GM12878 (cell line): Measurements from ENCODE around the gene RASSF8. TPM values are rescaled to one million over a fixed set of nuclear protein-coding genes. Genes with fewer than 3 reads are reported as not detected.

ENCODE experiments used
- ATAC-seq: fragments of 200-7000 bp; cut with Tn5 transposase; 3 replicates; pipeline ENCODE4 v1.9.1; 2020; ENCODE audit warnings: mild to moderate bottlenecking, moderate library complexity
- BruUV-seq: library from RNA; stranded (reverse); fragments of 400-500 nt; replicated peaks from 2 replicates; lab custom pipeline; 2021; lab: Mats Ljungman, UMichigan
- CTCF ChIA-PET: fragments of 300-600 bp; sonication (Branson Sonifier 250); formaldehyde crosslinking; extraction: SDS; loops from one replicate; lab custom pipeline; 2021; ENCODE audit warnings: inconsistent platforms; lab: Yijun Ruan, JAX
- POLR2A ChIA-PET: fragments of 350-600 bp; formaldehyde crosslinking; extraction: SDS; loops from one replicate; lab custom pipeline; 2021; ENCODE audit warnings: inconsistent platforms; lab: Charles Lee
- RAD21 ChIA-PET: fragments of 300-600 bp; sonication (Branson Sonifier 250); formaldehyde crosslinking; loops from one replicate; lab custom pipeline; 2023; ENCODE audit warnings: antibody characterized with exemption; ENCODE audit not compliant: unreplicated experiment; lab: Charles Lee
- SMC1A ChIA-PET: fragments of 300-600 bp; sonication (Branson Sonifier 250); formaldehyde crosslinking; loops from one replicate; lab custom pipeline; 2023; ENCODE audit not compliant: unreplicated experiment, uncharacterized antibody; lab: Charles Lee
- DNase-seq: peaks from one replicate; pipeline ENCODE4 v3.0.0-alpha.2; 2011; ENCODE audit warnings: low read depth, low spot score
- FAIRE-seq: peaks from 3 replicates; lab custom pipeline; 2011; peaks lifted over from hg19 to GRCh38; lab: Jason Lieb, UNC
- H2AFZ ChIP-seq: 2 replicates; pipeline ENCODE4 v1.6.0; 2011; ENCODE audit warnings: low read depth, low read length, control low read depth; ENCODE audit not compliant: control insufficient read depth
- H3K27ac ChIP-seq: 2 replicates; pipeline ENCODE4 v1.5.1; 2011; ENCODE audit warnings: control low read depth; ENCODE audit not compliant: control insufficient read depth, insufficient read depth
- H3K27me3 ChIP-seq, 2 experiments: replicated peaks in 1 of 2; 2 replicates each; pipeline versions ENCODE4 v1.6.0 to v1.6.1; 2011; ENCODE audit warnings: low read length in 1 of 2; ENCODE audit not compliant: control insufficient read depth in 2 of 2, insufficient read depth in 2 of 2
- H3K36me3 ChIP-seq, 2 experiments: 2 replicates each; pipeline ENCODE4 v1.5.1; 2011; ENCODE audit warnings: low read length in 1 of 2; ENCODE audit not compliant: control insufficient read depth in 2 of 2, insufficient read depth in 2 of 2
- H3K4me1 ChIP-seq: 2 replicates; pipeline ENCODE4 v1.6.1; 2011; ENCODE audit warnings: mild to moderate bottlenecking, low read length, moderate library complexity, mixed read lengths; ENCODE audit not compliant: control insufficient read depth, insufficient read depth
- H3K4me2 ChIP-seq: 2 replicates; pipeline ENCODE4 v1.6.0; 2011; ENCODE audit warnings: control low read depth; ENCODE audit not compliant: control insufficient read depth, insufficient read depth
- H3K4me3 ChIP-seq: fragments of 200-600 bp; sonication (generic); 2 replicates; pipeline ENCODE4 v1.5.1; 2016
- H3K79me2 ChIP-seq: 2 replicates; pipeline ENCODE4 v1.6.0; 2011; ENCODE audit warnings: low read length; ENCODE audit not compliant: control insufficient read depth, insufficient read depth
- H3K9ac ChIP-seq: 2 replicates; pipeline ENCODE4 v1.8.0; 2011; ENCODE audit warnings: low read length, control low read depth, mixed read lengths; ENCODE audit not compliant: control insufficient read depth, insufficient read depth
- H3K9me3 ChIP-seq: replicated peaks from 3 replicates; pipeline ENCODE4 v1.5.1; 2011; ENCODE audit warnings: mild to moderate bottlenecking, low read length; ENCODE audit not compliant: control insufficient read depth, insufficient read depth
- H4K20me1 ChIP-seq: 2 replicates; pipeline ENCODE4 v1.6.0; 2011; ENCODE audit not compliant: control insufficient read depth, insufficient read depth
- BCL11A ChIP-seq: IDR thresholded peaks from 2 replicates; pipeline ENCODE4 v1.6.1; 2011; ENCODE audit warnings: low read depth, low read length
- BRCA1 ChIP-seq: IDR thresholded peaks from 2 replicates; pipeline ENCODE4 v1.6.1; 2011; ENCODE audit warnings: low read depth, low read length, improper control_type of control experiment
- EED ChIP-seq: sonication (generic); IDR thresholded peaks from 2 replicates; pipeline ENCODE4 v1.6.1; 2016; ENCODE audit warnings: antibody characterized with exemption, low read depth
- GATAD2B ChIP-seq: fragments of 450-650 bp; conservative IDR thresholded peaks from 2 replicates; pipeline ENCODE4 v1.6.1; 2017; ENCODE audit warnings: low read depth, mild to moderate bottlenecking, moderate library complexity
- IRF4 ChIP-seq: IDR thresholded peaks from 2 replicates; pipeline ENCODE4 v1.6.1; 2011; ENCODE audit warnings: low read depth, low read length
- KLF5 ChIP-seq: fragments of 450-650 bp; IDR thresholded peaks from 2 replicates; pipeline ENCODE4 v1.6.1; 2014; ENCODE audit warnings: mild to moderate bottlenecking; ENCODE audit not compliant: partially characterized antibody
- LARP7 ChIP-seq: fragments of 450-650 bp; IDR thresholded peaks from 2 replicates; pipeline ENCODE4 v1.6.1; 2017; ENCODE audit warnings: mild to moderate bottlenecking
- MTA2 ChIP-seq: fragments of 450-650 bp; IDR thresholded peaks from 2 replicates; pipeline ENCODE4 v1.6.1; 2016; ENCODE audit warnings: low read depth, mild to moderate bottlenecking, moderate library complexity
- NFYB ChIP-seq: IDR thresholded peaks from 2 replicates; pipeline ENCODE4 v1.6.1; 2011; ENCODE audit warnings: low read depth, mild to moderate bottlenecking, low read length, improper control_type of control experiment, moderate library complexity; ENCODE audit not compliant: insufficient read depth
- RAD51 ChIP-seq: fragments of 450-650 bp; IDR thresholded peaks from 2 replicates; pipeline ENCODE4 v1.6.1; 2016; ENCODE audit warnings: moderate library complexity, mild to moderate bottlenecking, inconsistent platforms
- RBBP5 ChIP-seq: fragments of 200-600 bp; sonication (generic); conservative IDR thresholded peaks from 2 replicates; pipeline ENCODE4 v1.6.1; 2016
- SRF ChIP-seq, 2 experiments: IDR thresholded peaks; 2 replicates each; pipeline ENCODE4 v1.6.1; 2011; ENCODE audit warnings: low read depth in 2 of 2, low read length in 2 of 2, mild to moderate bottlenecking in 1 of 2, moderate library complexity in 1 of 2
- TCF7 ChIP-seq: IDR thresholded peaks from 2 replicates; pipeline ENCODE4 v1.6.1; 2014; ENCODE audit warnings: antibody characterized with exemption, borderline replicate concordance
- WGBS: methylation state at CpG from one replicate; pipeline ENCODE4 v1.1.6; 2016; ENCODE audit warnings: low lambda C conversion rate; ENCODE audit not compliant: insufficient replicate concordance, insufficient coverage; ENCODE audit errors: missing lambda C conversion rate; 5-methylcytosine and 5-hydroxymethylcytosine counted together
- in situ Hi-C: fragments of 300-500 bp; cut with MboI; formaldehyde crosslinking; loops from 9 replicates; pipeline ENCODE4 v1.14.3; 2018; ENCODE audit warnings: mixed read lengths
- intact Hi-C: fragments of 100-400 bp; cut with micrococcal nuclease; formaldehyde crosslinking; loops from one replicate; pipeline ENCODE4 v1.14.2; 2022; ENCODE audit not compliant: unreplicated experiment
- polyA plus RNA-seq, 11 experiments: library from polyadenylated mRNA; depleted of rRNA in 4 of 11; unstranded in 6 of 11; stranded (reverse) in 5 of 11; fragments of >200 nt; fragmentation: Nextera tagmentation in 4 of 11; fragmentation: Illumina TruSeq in 1 of 11; extraction: Ambion mirVana in 4 of 11; extraction: Trizol in 1 of 11; gene quantifications; 1 replicate in 1 of 11; 2 replicates in 10 of 11; pipeline versions ENCODE4 v1.2.1 to v1.2.3, GENCODE V29; 2011 to 2016; ENCODE audit warnings: inconsistent platforms in 2 of 11, missing spikeins in 2 of 11, low read depth in 1 of 11
- total RNA-seq, 4 experiments: library from RNA; depleted of rRNA in 3 of 4; stranded (reverse); fragments of >200 nt in 3 of 4; fragmentation: Illumina TruSeq in 1 of 4; extraction: Trizol in 1 of 4; gene quantifications; 2 replicates each; pipeline versions ENCODE4 v1.2.1 to v1.2.3, GENCODE V29; 2013 to 2021
- TF ChIP-seq, protein P1 (sequence below): fragments of 450-650 bp; IDR thresholded peaks from 2 replicates; pipeline ENCODE4 v1.6.1; 2017; ENCODE audit warnings: antibody characterized with exemption, mild to moderate bottlenecking, moderate library complexity
- TF ChIP-seq, protein P2 (sequence below): fragments of 450-650 bp; formaldehyde crosslinking; IDR thresholded peaks from 2 replicates; pipeline ENCODE4 v1.4.0; 2022; ENCODE audit warnings: mild to moderate bottlenecking, moderate library complexity

Gene RASSF8
- total and polyA plus RNA-seq, 10 of the 15 experiments (the other 5 are each of a cell fraction or from before 2014, with no cell fraction given), result 0.06 to 0.18 (median 0.08) TPM; not detected in 6

DNA sequence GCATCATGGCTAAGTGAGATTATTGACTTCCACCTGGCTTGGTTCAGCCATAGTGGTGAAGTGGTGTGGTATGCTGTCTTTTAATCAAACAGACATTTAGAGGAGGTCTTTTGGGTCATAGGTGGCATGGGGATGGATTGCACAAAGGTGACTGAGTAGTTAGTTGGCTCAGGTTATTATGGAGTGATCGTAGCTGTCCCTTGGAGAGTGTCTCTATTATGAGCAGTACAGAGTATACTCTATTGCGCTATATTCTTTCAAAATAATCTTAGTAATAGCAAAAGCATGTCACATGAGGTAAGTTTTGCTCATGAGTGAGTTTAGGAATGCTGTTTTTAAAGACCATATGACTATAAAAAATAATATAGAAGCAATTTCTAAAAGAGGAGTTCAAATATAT is 60.4 kb downstream of the RASSF8 start (continued):
- TF ChIP-seq, protein P1, sequence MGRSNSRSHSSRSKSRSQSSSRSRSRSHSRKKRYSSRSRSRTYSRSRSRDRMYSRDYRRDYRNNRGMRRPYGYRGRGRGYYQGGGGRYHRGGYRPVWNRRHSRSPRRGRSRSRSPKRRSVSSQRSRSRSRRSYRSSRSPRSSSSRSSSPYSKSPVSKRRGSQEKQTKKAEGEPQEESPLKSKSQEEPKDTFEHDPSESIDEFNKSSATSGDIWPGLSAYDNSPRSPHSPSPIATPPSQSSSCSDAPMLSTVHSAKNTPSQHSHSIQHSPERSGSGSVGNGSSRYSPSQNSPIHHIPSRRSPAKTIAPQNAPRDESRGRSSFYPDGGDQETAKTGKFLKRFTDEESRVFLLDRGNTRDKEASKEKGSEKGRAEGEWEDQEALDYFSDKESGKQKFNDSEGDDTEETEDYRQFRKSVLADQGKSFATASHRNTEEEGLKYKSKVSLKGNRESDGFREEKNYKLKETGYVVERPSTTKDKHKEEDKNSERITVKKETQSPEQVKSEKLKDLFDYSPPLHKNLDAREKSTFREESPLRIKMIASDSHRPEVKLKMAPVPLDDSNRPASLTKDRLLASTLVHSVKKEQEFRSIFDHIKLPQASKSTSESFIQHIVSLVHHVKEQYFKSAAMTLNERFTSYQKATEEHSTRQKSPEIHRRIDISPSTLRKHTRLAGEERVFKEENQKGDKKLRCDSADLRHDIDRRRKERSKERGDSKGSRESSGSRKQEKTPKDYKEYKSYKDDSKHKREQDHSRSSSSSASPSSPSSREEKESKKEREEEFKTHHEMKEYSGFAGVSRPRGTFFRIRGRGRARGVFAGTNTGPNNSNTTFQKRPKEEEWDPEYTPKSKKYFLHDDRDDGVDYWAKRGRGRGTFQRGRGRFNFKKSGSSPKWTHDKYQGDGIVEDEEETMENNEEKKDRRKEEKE, result no peak
- TF ChIP-seq SRF (IDR thresholded peaks at IDR 0.05; ENCODE audit: low read depth in 2 of 2, low read length in 2 of 2), result no peak

DNA sequence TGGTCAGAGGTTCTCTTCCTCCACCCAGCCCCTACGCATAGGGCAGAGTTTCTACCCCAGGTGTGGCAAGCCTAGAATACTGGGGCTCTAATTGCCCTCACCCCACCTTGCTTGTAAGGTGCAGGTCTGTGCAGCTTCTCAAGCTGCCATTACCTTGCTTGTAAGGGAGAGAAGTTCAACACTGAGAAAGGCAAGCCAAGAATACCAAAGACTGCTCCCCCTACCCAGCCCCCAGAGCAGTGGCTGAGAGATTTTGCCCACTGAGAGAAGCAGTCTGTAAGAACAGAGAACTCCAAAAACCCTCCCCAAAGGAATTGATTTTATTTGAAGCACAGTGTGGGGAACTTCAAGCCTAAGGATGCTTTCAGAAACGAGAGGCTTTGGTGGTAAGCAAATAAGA is 63.1 kb downstream of the RASSF8 start:
- ChIA-PET RAD21 (no interaction called here), SMC1A (interaction anchor here (0.8 to 1.6 kb wide), 3 partner anchors 550 to 587 kb away, joined by 3 to 6 read pairs (median 4); no protein-coding TSS in a partner anchor), CTCF (interaction anchor here (0.8 to 1.2 kb wide), 3 partner anchors 582 to 590 kb away, joined by 3 read pairs; no protein-coding TSS in a partner anchor), POLR2A (no interaction called here)
- Histone ChIP-seq H3K9ac (no peak overlapping the region), H3K27me3 (peaks cover 0 to 3% of the 10 kb centered on the region in 2 experiments; a peak in 2 of 4 replicates), H3K4me2 (no peak overlapping the region), H2AFZ (no peak overlapping the region), H3K27ac (no peak overlapping the region), H3K9me3 (no peaks in the 10 kb centered on the region), H4K20me1 (no peaks in the 10 kb centered on the region), H3K79me2 (no peaks in the 10 kb centered on the region), H3K4me1 (no peaks in the 10 kb centered on the region), H3K36me3 (no peaks in the 10 kb centered on the region), H3K4me3 (no peak overlapping the region)
- ATAC-seq (no peak), DNase-seq (no peak), FAIRE-seq (no peak)
- TF ChIP-seq MTA2, result no peak
- TF ChIP-seq LARP7, result no peak
- TF ChIP-seq TCF7, result no peak
- TF ChIP-seq, protein P2, sequence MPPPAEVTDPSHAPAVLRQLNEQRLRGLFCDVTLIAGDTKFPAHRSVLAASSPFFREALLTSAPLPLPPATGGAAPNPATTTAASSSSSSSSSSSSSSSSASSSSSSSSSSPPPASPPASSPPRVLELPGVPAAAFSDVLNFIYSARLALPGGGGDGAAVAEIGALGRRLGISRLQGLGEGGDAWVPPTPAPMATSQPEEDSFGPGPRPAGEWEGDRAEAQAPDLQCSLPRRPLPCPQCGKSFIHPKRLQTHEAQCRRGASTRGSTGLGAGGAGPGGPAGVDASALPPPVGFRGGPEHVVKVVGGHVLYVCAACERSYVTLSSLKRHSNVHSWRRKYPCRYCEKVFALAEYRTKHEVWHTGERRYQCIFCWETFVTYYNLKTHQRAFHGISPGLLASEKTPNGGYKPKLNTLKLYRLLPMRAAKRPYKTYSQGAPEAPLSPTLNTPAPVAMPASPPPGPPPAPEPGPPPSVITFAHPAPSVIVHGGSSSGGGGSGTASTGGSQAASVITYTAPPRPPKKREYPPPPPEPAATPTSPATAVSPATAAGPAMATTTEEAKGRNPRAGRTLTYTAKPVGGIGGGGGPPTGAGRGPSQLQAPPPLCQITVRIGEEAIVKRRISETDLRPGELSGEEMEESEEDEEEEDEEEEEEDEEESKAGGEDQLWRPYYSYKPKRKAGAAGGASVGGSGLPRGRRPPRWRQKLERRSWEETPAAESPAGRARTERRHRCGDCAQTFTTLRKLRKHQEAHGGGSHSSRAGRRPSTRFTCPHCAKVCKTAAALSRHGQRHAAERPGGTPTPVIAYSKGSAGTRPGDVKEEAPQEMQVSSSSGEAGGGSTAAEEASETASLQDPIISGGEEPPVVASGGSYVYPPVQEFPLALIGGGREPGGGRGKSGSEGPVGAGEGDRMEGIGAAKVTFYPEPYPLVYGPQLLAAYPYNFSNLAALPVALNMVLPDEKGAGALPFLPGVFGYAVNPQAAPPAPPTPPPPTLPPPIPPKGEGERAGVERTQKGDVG (CRISPR knock-in tag), result no peak
- no peak for TF ChIP-seq BCL11A
- no peak for TF ChIP-seq NFYB
- no peak for TF ChIP-seq BRCA1
- TF ChIP-seq RBBP5, result no peak
- no peak for TF ChIP-seq EED
- no peak for TF ChIP-seq RAD51
- TF ChIP-seq GATAD2B, result no peak
- TF ChIP-seq KLF5, result no peak
- TF ChIP-seq IRF4, result no peak
- intact Hi-C loops, result no loop called here
- no TSS peak for BruUV-seq
- 21% methylated on average over 2 of the region's 2 CpGs for WGBS
- in situ Hi-C loops, result no loop called here
